Activated CD4-positive, alpha-beta T cell treated with anti-CD3 and anti-CD28 coated beads for 48 hours (primary cell): ENCODE results near the gene JPH2.
A peak's percentile ranks its signal among the peaks of the same experiment; 100 is the strongest.
"Not testable (repeated sequence)": the region's sequence is repeated elsewhere in the genome, so short reads cannot be mapped to it uniquely, and the experiment has no call there.

Source experiments
- DNase-seq: peaks from one replicate; pipeline ENCODE4 v3.0.0-alpha.2; 2020

JPH2 gene

GRCh38 chr20:44187054-44187771 is at the start of gene JPH2:
Gene JPH2, minus strand, starts transcription at chr20:44187188. Its CDS starts 483 bp downstream, at chr20:44186705.
- DNase-seq, result no peak

- DNase-seq, result no peak
Observed at GRCh38 chr20:44235702-44236101, 48.7 kb upstream of the JPH2 start.

GRCh38 chr20:44234566-44235317 is 47.8 kb upstream of the JPH2 start:
- DNase-seq, result no peak

- no peak for DNase-seq
Observed at GRCh38 chr20:44233436-44234016, 46.5 kb upstream of the JPH2 start.

- DNase-seq, result not testable (repeated sequence)
Observed at GRCh38 chr20:44232469-44232856, 45.5 kb upstream of the JPH2 start.

GRCh38 chr20:44231713-44232468 is 44.9 kb upstream of the JPH2 start:
- DNase-seq, result no peak

GRCh38 chr20:44231193-44231592 is 44.2 kb upstream of the JPH2 start:
- DNase-seq, result no peak

- no peak for DNase-seq
Observed at GRCh38 chr20:44228465-44229258, 41.7 kb upstream of the JPH2 start.

- DNase-seq, result no peak
Observed at GRCh38 chr20:44224637-44225036, 37.6 kb upstream of the JPH2 start.

GRCh38 chr20:44223721-44224120 is 36.7 kb upstream of the JPH2 start:
- DNase-seq, result no peak

- DNase-seq, result no peak
Observed at GRCh38 chr20:44222633-44223368, 35.8 kb upstream of the JPH2 start.

- DNase-seq, result no peak
Observed at GRCh38 chr20:44222027-44222426, 35.0 kb upstream of the JPH2 start.

- no peak for DNase-seq
Observed at GRCh38 chr20:44221368-44221954, 34.5 kb upstream of the JPH2 start.

- DNase-seq, result no peak
Observed at GRCh38 chr20:44219791-44220190, 32.8 kb upstream of the JPH2 start.

- no peak for DNase-seq
Observed at GRCh38 chr20:44219170-44219730, 32.3 kb upstream of the JPH2 start.

GRCh38 chr20:44218446-44218845 is 31.5 kb upstream of the JPH2 start:
- DNase-seq, result peak; percentile 53

- peak; percentile 77 for DNase-seq
Observed at GRCh38 chr20:44217342-44218092, 30.5 kb upstream of the JPH2 start.

- DNase-seq, result peak; percentile 82
Observed at GRCh38 chr20:44215125-44215524, 28.1 kb upstream of the JPH2 start.

GRCh38 chr20:44212792-44213191 is 25.8 kb upstream of the JPH2 start:
- DNase-seq, result no peak
